HG03354 (cell line): ENCODE data around the gene OR10G8.
"Not testable (repeated sequence)": the region's sequence is repeated elsewhere in the genome, so short reads cannot be mapped to it uniquely, and the experiment has no call there.

ENCODE experiments used
- ATAC-seq: cut with Tn5 transposase; IDR thresholded peaks from one replicate; pipeline ENCODE4 v1.9.1; 2021; ENCODE audit warnings: mild to moderate bottlenecking; ENCODE audit not compliant: unreplicated experiment, poor library complexity, severe bottlenecking

Gene OR10G8, protein sequence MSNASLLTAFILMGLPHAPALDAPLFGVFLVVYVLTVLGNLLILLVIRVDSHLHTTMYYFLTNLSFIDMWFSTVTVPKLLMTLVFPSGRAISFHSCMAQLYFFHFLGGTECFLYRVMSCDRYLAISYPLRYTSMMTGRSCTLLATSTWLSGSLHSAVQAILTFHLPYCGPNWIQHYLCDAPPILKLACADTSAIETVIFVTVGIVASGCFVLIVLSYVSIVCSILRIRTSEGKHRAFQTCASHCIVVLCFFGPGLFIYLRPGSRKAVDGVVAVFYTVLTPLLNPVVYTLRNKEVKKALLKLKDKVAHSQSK

GRCh38 chr11:124026498-124026897 lies at the start of gene OR10G8:
OR10G8 (plus strand) TSS chr11:124026798; CDS start chr11:124029623, 2,825 bp downstream.
- no peak for ATAC-seq

DNA sequence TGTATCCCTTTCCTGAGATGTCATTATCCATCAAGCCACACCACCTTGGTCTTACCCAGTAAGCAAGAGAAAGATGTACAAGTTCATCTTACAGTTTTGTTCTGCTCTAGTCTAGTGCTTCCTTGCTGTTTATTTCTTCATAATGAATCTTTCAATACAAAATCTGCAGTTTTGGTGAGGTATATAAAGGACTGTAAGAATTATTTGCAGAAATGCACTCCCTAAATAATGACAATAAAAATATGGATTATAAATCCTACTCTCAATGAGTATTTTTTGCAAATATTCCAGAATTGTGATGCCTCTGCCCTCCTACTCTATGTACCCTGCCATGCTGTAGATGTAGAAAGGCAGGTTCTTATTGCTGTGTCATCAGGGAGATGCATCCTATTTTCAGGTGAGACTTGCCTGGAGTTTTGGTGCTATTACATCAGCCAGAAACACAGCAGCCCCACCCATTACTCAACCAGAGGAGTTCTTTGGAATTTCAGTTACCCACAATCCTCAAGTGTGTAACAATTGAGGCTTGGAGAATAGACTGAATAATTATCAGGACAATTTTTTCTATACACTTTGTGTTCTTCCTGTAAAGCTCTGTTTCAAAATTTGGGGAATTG lies 48.8 kb upstream of the OR10G8 start, which contains the start of gene OR10S1:
Gene OR10S1, minus strand, starts transcription at position 51 of the 617 bp plus-strand sequence. CDS start 117 bp downstream, outside the sequence.
- no peak for ATAC-seq

- no peak for ATAC-seq
Measured at GRCh38 chr11:123979311-123979710, 47.3 kb upstream of the OR10G8 start.

DNA sequence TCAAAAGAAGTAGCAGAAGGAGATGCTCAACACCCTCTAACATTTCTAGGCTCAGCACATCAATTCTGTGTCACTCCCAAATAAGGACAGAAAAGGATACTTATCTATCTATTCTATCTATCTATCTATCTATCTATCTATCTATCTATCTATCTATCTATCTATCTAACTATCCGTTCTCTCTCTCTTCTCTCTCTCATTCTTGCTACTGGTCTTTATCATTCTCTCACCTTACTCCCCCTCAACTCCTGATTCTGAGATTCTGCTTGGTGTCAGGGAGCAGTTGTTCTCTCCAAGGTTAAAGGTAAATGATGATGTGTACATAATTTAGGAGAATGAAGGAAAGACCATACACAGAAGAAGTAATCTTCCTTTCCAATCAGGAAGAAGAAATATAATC lies 31.5 kb upstream of the OR10G8 start, which contains the start of gene OR10G6:
Gene OR10G6, minus strand, starts transcription at position 43 of the 400 bp plus-strand sequence. Its CDS starts 0 bp downstream, at position 43.
- ATAC-seq: no peak

DNA sequence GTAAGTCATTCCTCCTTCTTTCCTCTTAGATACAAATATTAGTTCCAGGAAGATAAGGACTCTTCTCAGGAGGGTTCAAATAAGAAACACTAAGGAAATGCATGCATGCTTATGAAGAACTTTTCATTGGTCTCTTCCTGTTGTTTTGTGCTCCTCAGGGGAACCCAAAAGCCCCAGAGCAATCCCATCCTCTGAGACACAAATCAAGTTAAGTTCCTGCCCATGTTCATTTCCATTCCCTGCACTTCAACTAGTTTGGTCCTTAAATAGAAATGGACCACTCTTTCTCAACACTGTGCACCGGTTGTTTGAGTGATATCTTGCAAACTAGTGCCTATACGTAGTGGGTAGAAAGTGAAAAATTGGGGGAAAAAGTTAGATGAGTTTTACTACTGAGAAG lies 13.9 kb upstream of the OR10G8 start, which contains the start of gene OR10G4:
Gene OR10G4, plus strand, starts transcription at position 301 of the 400 bp plus-strand sequence. CDS start 2,578 bp downstream, outside the sequence.
- no peak for ATAC-seq

GRCh38 chr11:124015837-124016236 lies 10.8 kb upstream of the OR10G8 start:
- ATAC-seq: not testable (repeated sequence)

GRCh38 chr11:124036666-124037065 lies 10.1 kb downstream of the OR10G8 start:
- no peak for ATAC-seq

DNA sequence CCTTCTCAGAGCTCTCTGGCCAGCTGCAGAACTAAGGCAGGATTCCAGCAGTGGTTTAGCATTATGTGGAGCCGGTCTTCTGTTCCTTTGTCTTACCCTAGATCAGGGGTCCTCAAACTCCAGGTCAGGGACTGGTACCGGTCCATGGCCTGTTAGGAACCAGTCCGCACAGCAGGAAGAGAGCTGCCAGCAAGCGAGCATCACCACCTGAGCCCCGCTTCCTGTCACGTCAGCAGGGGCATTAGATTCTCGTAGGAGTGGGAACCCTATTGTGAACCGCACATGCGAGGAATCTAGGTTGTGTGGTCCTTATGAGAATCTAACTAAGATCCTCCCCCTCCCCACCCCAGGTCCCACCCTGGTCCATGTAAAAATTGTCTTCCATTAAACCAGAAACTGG lies 13.0 kb downstream of the OR10G8 start:
- ATAC-seq: no peak

GRCh38 chr11:124041254-124041653 lies 14.7 kb downstream of the OR10G8 start, which contains the start of gene OR10G7:
OR10G7 (minus strand) TSS chr11:124041325; CDS start chr11:124039001, 2,324 bp downstream.
- ATAC-seq: no peak

DNA sequence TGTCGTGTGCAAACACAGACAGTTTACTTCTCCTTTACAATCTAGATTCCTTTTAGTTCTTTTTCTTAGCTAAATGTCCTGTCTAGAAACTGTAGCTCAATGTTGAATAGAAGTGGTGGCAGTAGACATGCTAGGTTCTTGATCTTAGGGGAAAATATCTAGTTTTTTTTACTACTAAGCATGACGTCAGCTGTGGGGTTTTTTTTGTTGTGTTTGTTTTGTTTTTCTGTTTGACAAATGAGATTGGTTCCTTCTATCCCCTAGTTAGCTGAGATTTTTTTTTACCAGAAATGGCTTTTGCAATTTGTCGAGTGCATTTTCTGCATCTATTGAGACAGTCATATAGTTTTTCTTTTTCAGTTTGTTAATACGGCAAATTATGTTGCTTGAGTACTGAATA lies 16.8 kb downstream of the OR10G8 start:
- no peak for ATAC-seq

GRCh38 chr11:124050748-124051147 lies 24.1 kb downstream of the OR10G8 start:
- ATAC-seq: no peak

DNA sequence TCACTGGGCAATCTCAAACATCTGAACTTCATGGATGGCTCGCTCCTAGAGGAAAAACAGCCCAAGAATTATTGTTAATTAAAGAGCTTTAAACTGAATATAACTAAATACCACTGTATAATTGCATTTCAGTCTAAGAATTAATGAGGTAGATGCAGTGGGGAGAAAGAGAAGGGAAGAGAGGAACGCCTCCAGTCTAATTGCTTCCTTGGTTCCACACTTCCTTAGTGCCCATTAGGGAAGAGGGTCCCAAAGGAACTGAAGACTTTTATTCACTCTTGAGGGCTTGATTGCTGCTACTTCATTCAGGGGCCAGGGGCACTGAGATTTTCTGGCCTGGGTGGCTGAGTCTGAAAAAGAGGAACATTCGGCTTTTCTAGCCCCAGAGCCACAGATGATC lies 26.4 kb downstream of the OR10G8 start:
- ATAC-seq: no peak

GRCh38 chr11:124068601-124069110 lies 42.1 kb downstream of the OR10G8 start:
- no peak for ATAC-seq

DNA sequence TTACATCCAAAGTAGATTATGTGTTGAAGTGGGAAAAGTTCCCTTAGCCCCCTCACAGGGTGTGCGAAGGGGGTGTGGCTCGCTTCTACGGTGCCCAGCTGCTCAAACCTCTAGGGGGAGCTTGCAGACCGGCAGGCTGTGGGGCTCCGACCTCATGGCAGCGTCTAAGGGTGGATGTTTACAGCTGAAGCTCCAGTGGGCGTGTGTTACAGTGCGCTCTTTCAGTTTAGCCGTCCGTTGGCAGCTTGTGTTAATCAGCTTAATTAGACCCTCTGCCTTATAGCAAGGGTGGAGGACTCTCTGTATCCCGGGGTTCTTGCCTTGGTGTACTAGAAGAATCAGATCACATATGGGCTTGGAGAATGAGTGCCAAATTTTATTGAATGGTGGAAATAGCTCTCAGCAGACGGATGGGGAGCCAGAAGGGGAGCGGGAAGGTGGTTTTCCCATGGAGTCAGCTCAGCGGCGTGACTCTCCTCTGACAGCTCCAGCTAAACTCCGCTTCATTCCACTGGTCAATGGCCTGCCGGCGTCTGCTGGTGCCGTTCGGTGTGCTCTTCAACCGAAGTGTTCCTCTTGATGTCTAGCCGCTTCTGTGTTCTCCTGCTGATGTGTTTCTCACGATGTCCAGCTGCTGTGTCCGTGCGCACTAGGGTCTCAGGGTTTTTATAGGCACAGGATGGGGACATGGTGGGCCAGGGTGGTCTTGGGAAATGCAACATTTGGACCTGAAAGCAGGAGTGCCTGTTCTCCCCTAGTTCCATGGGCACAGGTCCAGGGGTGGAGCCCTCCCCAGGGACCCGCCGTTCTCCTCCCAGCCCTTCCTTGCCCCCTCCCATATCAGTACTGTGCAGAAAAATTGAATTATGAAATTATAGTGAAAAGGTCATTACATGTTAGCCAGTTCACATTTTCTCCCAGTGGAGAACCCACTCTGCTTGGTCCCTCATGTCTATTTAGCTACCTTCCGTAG lies 43.1 kb downstream of the OR10G8 start:
- peak; percentile 86 for ATAC-seq

DNA sequence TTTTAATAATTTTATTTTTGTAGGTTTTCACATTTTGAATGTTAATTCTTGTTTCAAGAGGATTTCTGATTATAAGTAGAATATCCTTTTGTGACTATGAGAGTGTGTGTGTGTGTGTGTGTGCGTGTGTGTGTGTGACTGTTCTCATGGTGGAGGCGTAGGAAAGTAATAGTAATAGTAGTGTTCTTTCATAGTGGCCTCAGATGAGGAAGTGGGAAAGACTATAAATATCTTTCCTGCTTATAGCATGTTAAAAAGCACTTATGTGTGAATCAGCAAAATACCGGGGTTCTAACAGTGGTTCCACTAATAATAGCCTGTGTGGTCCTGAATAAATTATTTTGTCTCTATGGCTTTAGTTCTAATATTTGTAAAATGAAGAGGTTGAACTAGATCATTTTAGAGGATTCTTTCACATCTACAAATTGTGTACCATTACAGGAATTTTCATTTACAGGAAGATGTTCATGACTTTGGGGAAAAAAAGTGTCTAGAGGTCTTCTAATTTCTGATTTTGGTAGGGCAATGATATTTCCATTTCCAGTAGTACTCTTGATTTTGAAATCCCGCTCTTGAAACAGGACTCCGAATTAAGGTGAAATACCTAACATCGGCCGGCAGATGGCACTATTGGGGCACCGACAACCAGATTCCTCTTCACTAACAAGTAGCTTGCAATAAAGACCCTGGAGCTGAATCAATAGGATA lies 44.5 kb downstream of the OR10G8 start:
- ATAC-seq: peak; percentile 89

DNA sequence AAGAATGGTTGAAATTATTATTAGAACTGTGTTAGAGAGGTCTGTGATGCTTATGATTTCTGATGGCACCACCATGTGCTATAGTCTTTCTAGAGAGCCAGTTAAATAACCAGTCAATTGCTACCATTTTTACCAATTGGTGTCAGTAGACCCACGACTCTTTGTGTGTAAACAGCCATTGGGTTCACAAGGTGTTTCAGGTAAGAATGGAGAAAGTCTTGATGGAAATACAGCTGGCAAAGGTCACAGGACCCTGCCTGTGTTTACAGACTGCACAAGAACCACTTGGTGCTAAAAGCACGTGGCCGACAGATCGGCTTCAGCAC lies 45.0 kb downstream of the OR10G8 start:
- ATAC-seq: no peak

DNA sequence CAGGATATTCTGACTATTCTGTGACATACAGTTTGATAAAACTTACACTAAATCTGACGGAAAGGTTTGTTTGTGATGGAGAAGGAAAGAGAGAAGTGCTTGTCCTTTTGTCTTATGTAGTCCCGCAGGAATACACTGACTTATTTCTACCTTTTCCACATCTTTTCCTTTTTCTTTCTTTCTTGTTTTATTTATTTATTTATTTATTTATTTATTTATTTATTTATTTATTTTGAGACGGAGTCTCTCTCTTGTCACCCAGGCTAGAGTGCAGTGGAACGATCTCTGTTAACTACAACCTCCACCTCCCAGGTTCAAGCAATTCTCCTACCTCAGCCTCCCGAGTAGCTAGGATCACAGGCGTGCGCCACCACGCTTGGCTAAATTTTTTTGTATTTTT lies 45.5 kb downstream of the OR10G8 start:
- no peak for ATAC-seq

- ATAC-seq: no peak
Measured at GRCh38 chr11:124074554-124074953, 48.0 kb downstream of the OR10G8 start.

DNA sequence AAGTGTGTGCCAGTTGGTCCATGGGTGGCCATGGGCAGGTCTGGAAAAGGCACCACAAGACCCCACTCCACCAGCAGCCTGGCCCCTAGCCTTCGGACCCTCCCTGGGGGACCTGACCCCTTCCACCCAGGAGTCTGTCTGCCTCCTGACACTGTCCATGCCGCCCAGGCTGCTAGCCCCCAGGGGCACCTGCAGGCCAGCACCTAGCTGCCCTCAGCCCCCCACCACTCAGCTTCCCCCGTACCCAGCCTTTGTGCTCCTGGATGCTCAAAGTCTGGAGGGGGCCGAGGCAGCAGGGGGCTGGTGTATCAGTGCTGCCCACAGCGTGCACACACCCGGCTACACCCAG lies 48.9 kb downstream of the OR10G8 start:
- no peak for ATAC-seq
